ENCODE results near the gene RGL1. TPM values are rescaled to one million over a fixed set of nuclear protein-coding genes. Genes with fewer than 3 reads are reported as not detected.

Gene RGL1
- total and polyA plus RNA-seq, 9 of the 15 experiments (the other 6 are each of a cell fraction or from before 2014, with no cell fraction given), result under 0.01 to 0.07 (median 0.04) TPM

GRCh38 chr1:183915625-183916510 is 110.9 kb downstream of the RGL1 start (continued):
- TF ChIP-seq SMC3 (conservative IDR thresholded peaks at IDR 0.05; ENCODE audit: insufficient read depth, low read depth, low read length) (peak; percentile 83), DPF2 (IDR thresholded peaks at IDR 0.05) (peak; percentile 93), POLR2AphosphoS2 (IDR thresholded peaks at IDR 0.05; ENCODE audit: low read length) (no peak), RHOXF2B (CRISPR knock-in tag; conservative IDR thresholded peaks at IDR 0.05) (no peak), ARID1B (IDR thresholded peaks at IDR 0.05) (peak; percentile 79), PKNOX1 (IDR thresholded peaks at IDR 0.05) (no peak), HDAC2 (IDR thresholded peaks at IDR 0.05) (peak; percentile 31; the same call in 1 of the 2 replicates), ZNF197 (CRISPR knock-in tag; IDR thresholded peaks at IDR 0.05; ENCODE audit: low read depth) (no peak), BCLAF1 (IDR thresholded peaks at IDR 0.05; ENCODE audit: borderline replicate concordance in 1 of 2, control insufficient read depth in 1 of 2, low read depth in 2 of 2, low read length in 1 of 2) (no peak), CEBPZ (IDR thresholded peaks at IDR 0.05; ENCODE audit: borderline replicate concordance, low read depth, low read length) (no peak), DEAF1 (CRISPR knock-in tag; IDR thresholded peaks at IDR 0.05) (peak; percentile 87), USF1 (CRISPR knock-in tag; IDR thresholded peaks at IDR 0.05) (peak; percentile 87), JUND (IDR thresholded peaks at IDR 0.05; ENCODE audit: borderline replicate concordance, low read depth, low read length) (peak; percentile 97), JUND (tag; IDR thresholded peaks at IDR 0.05; ENCODE audit: borderline replicate concordance, low read depth, low read length) (peak; percentile 95), FOS (IDR thresholded peaks at IDR 0.05; ENCODE audit: extremely low read depth, insufficient read length) (peak; percentile 40), CCNT2 (IDR thresholded peaks at IDR 0.05; ENCODE audit: borderline replicate concordance, extremely low read depth, insufficient read length, low read depth, low read length) (no peak), BCL6 (CRISPR knock-in tag; IDR thresholded peaks at IDR 0.05) (no peak)

All from K562 (cell line).